Adrenal gland (tissue), 12 donors: ENCODE data around the gene HS3ST5. TPM values are rescaled to one million over a fixed set of nuclear protein-coding genes. Genes with fewer than 3 reads are reported as not detected.
A peak's percentile ranks its signal among the peaks of the same experiment; 100 is the strongest.
"Not testable (repeated sequence)": the region's sequence is repeated elsewhere in the genome, so short reads cannot be mapped to it uniquely, and the experiment has no call there.

ENCODE experiments used
- DNase-seq, 7 donors: peaks; one replicate each; pipeline ENCODE4 v3.0.0-alpha.2; 2019 to 2020
- H3K27ac ChIP-seq, 5 donors: fragments of 200-600 bp; sonication (generic) in 4 of 5; 1 replicate in 3 of 5; 2 replicates in 2 of 5; pipeline versions ENCODE4 v1.5.1 to v1.8.0; 2016 to 2020; ENCODE audit warnings: mild to moderate bottlenecking in 1 of 5
- H3K27me3 ChIP-seq: fragments of 200-600 bp; 2 replicates; pipeline ENCODE4 v1.8.0; 2021
- H3K36me3 ChIP-seq, 2 donors: fragments of 200-600 bp; replicated peaks in 1 of 2; 1 replicate in 1 of 2; 2 replicates in 1 of 2; pipeline versions ENCODE4 v1.5.1 to v1.8.0; 2018 to 2022
- H3K4me1 ChIP-seq, 2 donors: fragments of 200-600 bp; replicated peaks in 1 of 2; 1 replicate in 1 of 2; 2 replicates in 1 of 2; pipeline versions ENCODE4 v1.5.1 to v1.8.0; 2018 to 2021
- H3K4me3 ChIP-seq, 4 donors: fragments of 200-600 bp; sonication (generic) in 3 of 4; one replicate each; pipeline ENCODE4 v1.5.1; 2016 to 2018
- H3K9me3 ChIP-seq, 3 donors: fragments of 200-600 bp; sonication (generic) in 1 of 3; replicated peaks in 1 of 3; 1 replicate in 2 of 3; 2 replicates in 1 of 3; pipeline versions ENCODE4 v1.5.1 to v1.8.0; 2016 to 2021
- POLR2A ChIP-seq, 2 donors: fragments of 450-650 bp; IDR thresholded peaks; one replicate each; pipeline ENCODE4 v1.6.1; 2017; ENCODE audit warnings: antibody characterized with exemption in 2 of 2, mild to moderate bottlenecking in 2 of 2, moderate library complexity in 1 of 2
- WGBS, 4 donors: extraction: QIAGEN DNeasy Blood & Tissue Kit in 2 of 4; methylation state at CpG; one replicate each; pipeline versions ENCODE4 v1.1.5 to v1.1.7; 2013 to 2017; 5-methylcytosine and 5-hydroxymethylcytosine counted together
- intact Hi-C, 2 donors: fragments of 100-400 bp; cut with DNase I; formaldehyde crosslinking; loops; one replicate each; pipeline versions ENCODE4 v1.14.1 to v1.15.0; 2022 to 2023
- polyA plus RNA-seq, 3 donors: library from polyadenylated mRNA; stranded (reverse); fragments of 200-250 nt in 2 of 3; fragments of 350-450 nt in 1 of 3; fragmentation: Illumina TruSeq in 1 of 3; extraction: RNeasy Lipid Tissue Mini Kit (QIAGEN cat#74804) in 1 of 3; gene quantifications; one replicate each; pipeline ENCODE4 v1.2.3, GENCODE V29; 2013 to 2014
- total RNA-seq, 9 donors: library from RNA; depleted of rRNA in 4 of 9; stranded (reverse); fragments of >200 nt in 4 of 9; fragments of 120-200 nt in 1 of 9; fragmentation: NEBNext Ultra II Directional in 1 of 9; extraction: Animal tissue kit (Norgen Biotek cat#: 25700) in 1 of 9; gene quantifications; one replicate each; pipeline versions ENCODE4 v1.1.0 to v1.2.4, GENCODE V29; 2013 to 2023
- TF ChIP-seq, protein P1 (sequence below), 6 experiments: fragments of 450-650 bp in 4 of 6; fragments of 200-600 bp in 2 of 6; sonication (generic) in 1 of 6; IDR thresholded peaks; 1 replicate in 5 of 6; 2 replicates in 1 of 6; pipeline versions ENCODE4 v1.5.1 to v1.8.0; 2016 to 2021; ENCODE audit warnings: antibody characterized with exemption in 6 of 6, mild to moderate bottlenecking in 2 of 6, moderate library complexity in 1 of 6
- donor health status: healthy with polysubstance abuse.
- donor health status: Bipolar disorder and iron deficiency.
- donor health status: DM: yes; HTN: yes; CAD: no.
- donor health status: DM: no; HTN: no; CAD: no.
- donor health status: DM: no; HTN: no; CAD: no.
- donor health status: DM: yes; HTN: yes; CAD: no.

HS3ST5 gene
- total and polyA plus RNA-seq, 12 donors, result 0.04 to 0.78 (median 0.24) TPM; not detected in 5

DNA sequence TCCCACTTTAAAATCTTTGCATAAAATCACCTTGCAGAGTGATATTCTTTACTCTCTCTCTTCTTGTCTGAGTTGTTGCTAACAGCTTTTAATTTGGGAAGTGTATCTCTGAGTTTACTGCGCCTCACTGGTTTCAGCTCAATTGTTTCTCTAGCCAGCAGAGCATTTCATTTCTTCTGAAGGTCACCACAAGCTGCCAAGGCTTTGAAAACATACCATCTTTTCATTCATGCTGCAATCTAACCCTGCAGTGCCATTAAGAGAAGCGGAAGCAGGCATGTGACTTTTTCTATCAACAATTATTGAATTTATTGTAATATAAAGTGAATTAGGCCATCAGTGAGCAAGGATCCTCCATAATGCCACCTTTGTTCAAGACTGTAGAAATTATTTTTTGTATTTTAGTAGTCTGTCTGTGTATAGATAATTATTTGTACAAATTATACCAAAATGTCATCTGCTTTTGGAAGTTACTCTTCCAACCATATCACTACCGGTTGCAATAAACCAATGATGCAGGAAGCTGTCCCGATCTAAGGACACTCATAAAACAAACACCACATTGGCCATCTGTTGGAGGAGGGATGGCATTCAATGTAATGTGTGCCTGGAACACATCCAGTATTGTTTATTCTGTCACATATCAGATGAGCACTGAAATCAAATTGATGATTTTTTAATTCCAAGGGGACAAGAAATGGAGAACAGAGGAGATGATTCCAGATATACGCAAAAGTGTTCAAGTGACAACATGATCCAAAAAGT, 26.8 kb downstream of the HS3ST5 start:
- H3K27me3 ChIP-seq, result no peaks in the 10 kb centered on the region
- TF ChIP-seq POLR2A (IDR thresholded peaks at IDR 0.05), result no peak
- TF ChIP-seq, protein P1, sequence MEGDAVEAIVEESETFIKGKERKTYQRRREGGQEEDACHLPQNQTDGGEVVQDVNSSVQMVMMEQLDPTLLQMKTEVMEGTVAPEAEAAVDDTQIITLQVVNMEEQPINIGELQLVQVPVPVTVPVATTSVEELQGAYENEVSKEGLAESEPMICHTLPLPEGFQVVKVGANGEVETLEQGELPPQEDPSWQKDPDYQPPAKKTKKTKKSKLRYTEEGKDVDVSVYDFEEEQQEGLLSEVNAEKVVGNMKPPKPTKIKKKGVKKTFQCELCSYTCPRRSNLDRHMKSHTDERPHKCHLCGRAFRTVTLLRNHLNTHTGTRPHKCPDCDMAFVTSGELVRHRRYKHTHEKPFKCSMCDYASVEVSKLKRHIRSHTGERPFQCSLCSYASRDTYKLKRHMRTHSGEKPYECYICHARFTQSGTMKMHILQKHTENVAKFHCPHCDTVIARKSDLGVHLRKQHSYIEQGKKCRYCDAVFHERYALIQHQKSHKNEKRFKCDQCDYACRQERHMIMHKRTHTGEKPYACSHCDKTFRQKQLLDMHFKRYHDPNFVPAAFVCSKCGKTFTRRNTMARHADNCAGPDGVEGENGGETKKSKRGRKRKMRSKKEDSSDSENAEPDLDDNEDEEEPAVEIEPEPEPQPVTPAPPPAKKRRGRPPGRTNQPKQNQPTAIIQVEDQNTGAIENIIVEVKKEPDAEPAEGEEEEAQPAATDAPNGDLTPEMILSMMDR (IDR thresholded peaks at IDR 0.05), result no peak
- DNase-seq, result no peak
- no peaks in the 10 kb centered on the region for H3K36me3 ChIP-seq
- H3K9me3 ChIP-seq, result no peaks in the 10 kb centered on the region
- intact Hi-C loops, result no loop called here
- 51 to 58% (median 55%) methylated on average over 5 of the region's 5 CpGs for WGBS, 4 donors
- no peak overlapping the region for H3K4me3 ChIP-seq
- H3K27ac ChIP-seq, result no peak overlapping the region
- no peaks in the 10 kb centered on the region for H3K4me1 ChIP-seq

DNA sequence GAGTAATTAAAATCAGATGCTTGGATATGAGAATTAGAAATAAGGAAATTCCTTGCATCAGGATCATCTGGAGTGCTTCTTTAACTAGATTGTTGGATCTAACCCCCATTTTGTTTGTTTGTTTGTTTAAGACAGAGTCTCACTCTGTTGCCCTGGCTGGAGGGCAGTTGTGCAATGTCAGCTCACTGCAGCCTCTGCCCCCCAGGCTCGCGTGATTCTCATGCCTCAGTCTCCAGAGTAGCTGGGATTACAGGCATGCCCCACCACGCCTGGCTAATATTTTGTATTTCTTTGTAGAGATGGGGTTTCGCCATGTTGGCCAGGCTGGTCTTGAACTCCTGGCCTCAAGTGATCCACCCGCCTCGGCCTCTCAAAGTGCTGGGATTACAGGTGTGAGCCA, 29.0 kb downstream of the HS3ST5 start:
- H3K4me3 ChIP-seq, H3K27ac ChIP-seq, H3K36me3 ChIP-seq, H3K9me3 ChIP-seq, intact Hi-C loops, DNase-seq, H3K27me3 ChIP-seq, H3K4me1 ChIP-seq: not testable (repeated sequence)
- 90 to 98% (median 96%) methylated on average over 5 to 6 of the region's 6 CpGs for WGBS, 4 donors

DNA sequence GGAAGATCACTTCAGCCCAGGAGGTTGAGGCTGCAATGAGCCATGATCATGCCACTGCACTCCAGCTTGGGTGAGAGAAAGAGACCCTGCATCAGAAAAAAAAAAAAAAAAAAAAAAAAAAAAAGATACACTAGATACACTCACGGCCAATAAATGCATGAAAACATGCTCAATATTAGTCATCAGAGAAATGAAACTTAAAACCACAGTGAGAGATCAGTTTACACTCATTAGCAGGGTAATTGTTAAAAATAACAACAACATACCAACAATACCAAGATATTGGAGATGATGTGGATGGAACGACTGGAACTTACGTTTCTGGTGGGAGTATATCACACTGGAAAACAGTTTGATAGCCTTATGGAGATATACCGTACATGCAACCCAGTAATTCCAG, 29.9 kb downstream of the HS3ST5 start:
- H3K9me3 ChIP-seq, result no peaks in the 10 kb centered on the region
- H3K27me3 ChIP-seq, result no peaks in the 10 kb centered on the region
- H3K36me3 ChIP-seq, result no peaks in the 10 kb centered on the region
- 81 to 91% (median 87%) methylated on average over 4 of the region's 4 CpGs for WGBS, 4 donors
- DNase-seq, result no peak
- TF ChIP-seq, protein P1 (IDR thresholded peaks at IDR 0.05), result no peak
- TF ChIP-seq POLR2A (IDR thresholded peaks at IDR 0.05), result no peak
- intact Hi-C loops, result no loop called here
- no peaks in the 10 kb centered on the region for H3K4me1 ChIP-seq
- H3K27ac ChIP-seq, result no peak overlapping the region
- H3K4me3 ChIP-seq, result no peak overlapping the region

DNA sequence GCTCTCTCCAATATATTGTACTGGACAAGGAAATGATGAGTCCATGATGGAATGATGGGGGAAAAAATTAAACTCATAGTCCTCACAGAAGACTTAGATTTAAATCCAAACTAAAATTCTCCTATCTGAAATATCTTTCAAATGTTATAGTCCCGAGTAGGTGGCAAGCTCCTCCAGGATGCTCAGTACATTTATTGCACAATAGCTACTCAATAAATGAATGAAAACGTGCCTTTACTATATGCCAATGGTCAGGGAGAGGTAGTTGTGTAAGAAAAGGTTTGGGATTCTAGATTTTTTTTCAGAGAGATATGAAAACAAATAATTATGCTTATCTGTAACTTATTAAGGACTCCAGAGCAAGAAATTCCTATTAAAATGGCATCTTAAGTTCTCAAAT, 32.8 kb downstream of the HS3ST5 start:
- TF ChIP-seq POLR2A (IDR thresholded peaks at IDR 0.05), result no peak
- TF ChIP-seq, protein P1 (IDR thresholded peaks at IDR 0.05), result no peak
- Histone ChIP-seq H3K9me3 (no peaks in the 10 kb centered on the region), H3K27me3 (no peaks in the 10 kb centered on the region), H3K27ac (no peak overlapping the region), H3K36me3 (no peaks in the 10 kb centered on the region), H3K4me3 (no peak overlapping the region), H3K4me1 (no peaks in the 10 kb centered on the region)
- DNase-seq, result no peak
- intact Hi-C loops, result no loop called here
- 60 to 69% (median 66%) methylated on average over 2 of the region's 2 CpGs for WGBS, 4 donors

DNA sequence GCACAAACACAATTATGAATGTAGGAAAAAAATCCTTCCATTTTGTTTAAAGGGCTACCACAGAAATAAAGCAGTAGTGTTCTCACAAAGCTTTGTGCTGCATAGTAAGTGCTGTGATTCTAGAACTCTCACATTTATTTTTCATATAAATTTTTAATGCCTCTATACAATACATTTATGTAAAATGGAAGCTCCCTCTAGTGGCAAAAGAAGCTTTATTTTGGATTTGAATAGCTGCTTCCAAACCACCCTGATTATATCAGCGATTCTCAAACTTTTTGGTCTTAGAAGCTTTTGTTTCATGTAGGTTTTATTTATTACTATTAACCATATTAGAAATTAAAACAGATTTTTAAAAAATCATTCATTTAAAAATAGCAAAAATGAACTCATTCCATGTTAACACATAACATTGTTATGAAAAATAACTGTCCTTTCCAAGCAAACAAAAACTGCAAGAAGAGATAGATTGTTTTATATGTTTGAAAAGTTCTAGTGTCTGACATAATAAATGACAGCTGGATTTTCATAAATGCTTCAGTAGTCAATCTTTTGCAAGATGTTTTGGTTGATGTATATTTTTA, 38.4 kb downstream of the HS3ST5 start:
- TF ChIP-seq, protein P1 (IDR thresholded peaks at IDR 0.05), result peak in 4 of 6 experiments; percentile 5 to 45 (median 23)
- TF ChIP-seq POLR2A (IDR thresholded peaks at IDR 0.05), result no peak

More for the DNA sequence above, 38.4 kb downstream of the HS3ST5 start:
- H3K9me3 ChIP-seq, result no peaks in the 10 kb centered on the region
- no peaks in the 10 kb centered on the region for H3K27me3 ChIP-seq
- no peak overlapping the region for H3K4me3 ChIP-seq
- intact Hi-C loops, result no loop called here
- no peak overlapping the region for H3K27ac ChIP-seq
- 65 to 73% (median 66%) methylated on average over 1 of the region's 1 CpG for WGBS, 4 donors
- no peaks in the 10 kb centered on the region for H3K36me3 ChIP-seq
- no peak for DNase-seq
- no peaks in the 10 kb centered on the region for H3K4me1 ChIP-seq
